Panc1 (cell line): ENCODE data around the gene LSG1.

Source experiments
- POLR2AphosphoS5 ChIP-seq: IDR thresholded peaks from 2 replicates; pipeline ENCODE4 v1.6.1; 2012; ENCODE audit warnings: mild to moderate bottlenecking, low read depth, low read length, moderate library complexity
- SIN3A ChIP-seq: IDR thresholded peaks from 2 replicates; pipeline ENCODE4 v1.6.1; 2012; ENCODE audit warnings: low read depth, mild to moderate bottlenecking, low read length, moderate library complexity, borderline replicate concordance; ENCODE audit not compliant: insufficient read depth
- TCF7L2 ChIP-seq: IDR thresholded peaks from 2 replicates; pipeline ENCODE4 v1.6.1; 2011; ENCODE audit warnings: mild to moderate bottlenecking, low read depth, low read length, inconsistent platforms
- TF ChIP-seq, protein P1 (sequence below): fragments of 450-650 bp; IDR thresholded peaks from 2 replicates; pipeline ENCODE4 v1.5.1; 2017; ENCODE audit warnings: mild to moderate bottlenecking
- TF ChIP-seq, protein P2 (sequence below), 2 experiments: IDR thresholded peaks; 2 replicates each; pipeline ENCODE4 v1.6.1; 2011 to 2012; ENCODE audit warnings: low read depth in 2 of 2, control low read depth in 1 of 2, low read length in 1 of 2, mild to moderate bottlenecking in 1 of 2, moderate library complexity in 1 of 2; ENCODE audit not compliant: insufficient read depth in 1 of 2

DNA sequence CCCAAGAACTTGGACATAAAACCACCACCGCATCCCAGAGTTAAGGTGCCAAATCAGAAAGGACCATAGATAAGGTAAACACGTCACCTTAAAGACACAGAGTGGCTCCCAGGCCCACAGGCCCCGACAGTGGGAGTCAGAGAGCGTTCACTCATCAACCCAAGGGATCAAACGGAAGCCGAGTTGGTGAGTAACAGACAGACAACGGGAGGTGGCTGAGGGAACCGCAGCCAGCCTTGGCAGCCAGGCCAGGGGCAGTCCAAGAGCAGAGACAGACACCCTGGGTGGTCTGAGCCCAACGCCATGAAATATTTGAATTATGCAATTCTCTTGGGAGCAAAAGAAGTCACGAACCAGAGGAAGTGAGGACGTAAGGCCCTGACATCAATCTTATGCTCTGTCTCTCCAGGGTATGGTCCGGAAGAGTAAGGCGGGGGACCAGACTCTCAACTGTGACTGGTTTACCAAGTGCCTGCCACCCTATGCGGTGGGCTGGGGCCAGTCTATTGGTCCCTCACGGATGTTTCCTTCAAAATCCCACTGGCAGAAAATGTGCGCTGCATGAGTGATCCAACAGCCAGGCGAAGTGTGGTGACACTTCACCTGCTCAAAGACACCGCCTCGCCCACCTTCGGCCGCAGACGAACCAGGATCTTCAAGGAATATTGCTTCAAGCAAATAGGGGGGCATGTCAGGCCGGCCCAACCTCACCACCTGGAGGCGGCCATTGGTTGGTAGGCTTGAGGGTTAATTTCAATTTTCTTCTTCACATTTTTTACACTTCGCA, 73.0 kb downstream of the LSG1 start:
- TF ChIP-seq, protein P1, sequence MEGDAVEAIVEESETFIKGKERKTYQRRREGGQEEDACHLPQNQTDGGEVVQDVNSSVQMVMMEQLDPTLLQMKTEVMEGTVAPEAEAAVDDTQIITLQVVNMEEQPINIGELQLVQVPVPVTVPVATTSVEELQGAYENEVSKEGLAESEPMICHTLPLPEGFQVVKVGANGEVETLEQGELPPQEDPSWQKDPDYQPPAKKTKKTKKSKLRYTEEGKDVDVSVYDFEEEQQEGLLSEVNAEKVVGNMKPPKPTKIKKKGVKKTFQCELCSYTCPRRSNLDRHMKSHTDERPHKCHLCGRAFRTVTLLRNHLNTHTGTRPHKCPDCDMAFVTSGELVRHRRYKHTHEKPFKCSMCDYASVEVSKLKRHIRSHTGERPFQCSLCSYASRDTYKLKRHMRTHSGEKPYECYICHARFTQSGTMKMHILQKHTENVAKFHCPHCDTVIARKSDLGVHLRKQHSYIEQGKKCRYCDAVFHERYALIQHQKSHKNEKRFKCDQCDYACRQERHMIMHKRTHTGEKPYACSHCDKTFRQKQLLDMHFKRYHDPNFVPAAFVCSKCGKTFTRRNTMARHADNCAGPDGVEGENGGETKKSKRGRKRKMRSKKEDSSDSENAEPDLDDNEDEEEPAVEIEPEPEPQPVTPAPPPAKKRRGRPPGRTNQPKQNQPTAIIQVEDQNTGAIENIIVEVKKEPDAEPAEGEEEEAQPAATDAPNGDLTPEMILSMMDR, result no peak
- TF ChIP-seq POLR2AphosphoS5 (no peak), SIN3A (no peak), TCF7L2 (no peak)
- TF ChIP-seq, protein P2, sequence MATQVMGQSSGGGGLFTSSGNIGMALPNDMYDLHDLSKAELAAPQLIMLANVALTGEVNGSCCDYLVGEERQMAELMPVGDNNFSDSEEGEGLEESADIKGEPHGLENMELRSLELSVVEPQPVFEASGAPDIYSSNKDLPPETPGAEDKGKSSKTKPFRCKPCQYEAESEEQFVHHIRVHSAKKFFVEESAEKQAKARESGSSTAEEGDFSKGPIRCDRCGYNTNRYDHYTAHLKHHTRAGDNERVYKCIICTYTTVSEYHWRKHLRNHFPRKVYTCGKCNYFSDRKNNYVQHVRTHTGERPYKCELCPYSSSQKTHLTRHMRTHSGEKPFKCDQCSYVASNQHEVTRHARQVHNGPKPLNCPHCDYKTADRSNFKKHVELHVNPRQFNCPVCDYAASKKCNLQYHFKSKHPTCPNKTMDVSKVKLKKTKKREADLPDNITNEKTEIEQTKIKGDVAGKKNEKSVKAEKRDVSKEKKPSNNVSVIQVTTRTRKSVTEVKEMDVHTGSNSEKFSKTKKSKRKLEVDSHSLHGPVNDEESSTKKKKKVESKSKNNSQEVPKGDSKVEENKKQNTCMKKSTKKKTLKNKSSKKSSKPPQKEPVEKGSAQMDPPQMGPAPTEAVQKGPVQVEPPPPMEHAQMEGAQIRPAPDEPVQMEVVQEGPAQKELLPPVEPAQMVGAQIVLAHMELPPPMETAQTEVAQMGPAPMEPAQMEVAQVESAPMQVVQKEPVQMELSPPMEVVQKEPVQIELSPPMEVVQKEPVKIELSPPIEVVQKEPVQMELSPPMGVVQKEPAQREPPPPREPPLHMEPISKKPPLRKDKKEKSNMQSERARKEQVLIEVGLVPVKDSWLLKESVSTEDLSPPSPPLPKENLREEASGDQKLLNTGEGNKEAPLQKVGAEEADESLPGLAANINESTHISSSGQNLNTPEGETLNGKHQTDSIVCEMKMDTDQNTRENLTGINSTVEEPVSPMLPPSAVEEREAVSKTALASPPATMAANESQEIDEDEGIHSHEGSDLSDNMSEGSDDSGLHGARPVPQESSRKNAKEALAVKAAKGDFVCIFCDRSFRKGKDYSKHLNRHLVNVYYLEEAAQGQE (IDR thresholded peaks at IDR 0.05; ENCODE audit: insufficient read depth in 1 of 2, low read depth in 2 of 2, low read length in 1 of 2), result no peak
